ENCODE data around the gene GALNTL6.

GRCh38 chr4:172928347-172928746, 1115.1 kb downstream of the GALNTL6 start:
- TF ChIP-seq, protein P1, sequence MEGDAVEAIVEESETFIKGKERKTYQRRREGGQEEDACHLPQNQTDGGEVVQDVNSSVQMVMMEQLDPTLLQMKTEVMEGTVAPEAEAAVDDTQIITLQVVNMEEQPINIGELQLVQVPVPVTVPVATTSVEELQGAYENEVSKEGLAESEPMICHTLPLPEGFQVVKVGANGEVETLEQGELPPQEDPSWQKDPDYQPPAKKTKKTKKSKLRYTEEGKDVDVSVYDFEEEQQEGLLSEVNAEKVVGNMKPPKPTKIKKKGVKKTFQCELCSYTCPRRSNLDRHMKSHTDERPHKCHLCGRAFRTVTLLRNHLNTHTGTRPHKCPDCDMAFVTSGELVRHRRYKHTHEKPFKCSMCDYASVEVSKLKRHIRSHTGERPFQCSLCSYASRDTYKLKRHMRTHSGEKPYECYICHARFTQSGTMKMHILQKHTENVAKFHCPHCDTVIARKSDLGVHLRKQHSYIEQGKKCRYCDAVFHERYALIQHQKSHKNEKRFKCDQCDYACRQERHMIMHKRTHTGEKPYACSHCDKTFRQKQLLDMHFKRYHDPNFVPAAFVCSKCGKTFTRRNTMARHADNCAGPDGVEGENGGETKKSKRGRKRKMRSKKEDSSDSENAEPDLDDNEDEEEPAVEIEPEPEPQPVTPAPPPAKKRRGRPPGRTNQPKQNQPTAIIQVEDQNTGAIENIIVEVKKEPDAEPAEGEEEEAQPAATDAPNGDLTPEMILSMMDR (IDR thresholded peaks at IDR 0.05; ENCODE audit: insufficient read depth, low read length, poor library complexity, severe bottlenecking) = no peak
- no peak for TF ChIP-seq EZH2phosphoT487 (conservative IDR thresholded peaks at IDR 0.05; ENCODE audit: low read length)
